ENCODE data around the gene SCAPER. TPM values are rescaled to one million over a fixed set of nuclear protein-coding genes. Genes with fewer than 3 reads are reported as not detected.

The SCAPER gene
- total RNA-seq, 1 donor from 2014 or later: 56.9 TPM

- H3K4me1 ChIP-seq (ENCODE audit: control insufficient read depth in 3 of 3, insufficient read depth in 3 of 3, low read length in 3 of 3): peaks cover 0 to 2% (median 0%) of the 10 kb centered on the region in 3 donors
- H3K36me3 ChIP-seq (ENCODE audit: control insufficient read depth in 3 of 3, insufficient read depth in 3 of 3, low read length in 3 of 3): peaks cover 5 to 11% (median 7%) of the 10 kb centered on the region in 3 donors
- H3K27ac ChIP-seq (ENCODE audit: low read depth, low read length): no peak overlapping the region
- H3K4me3 ChIP-seq (ENCODE audit: low read length in 3 of 3): no peak overlapping the region
- no peaks in the 10 kb centered on the region for H3K27me3 ChIP-seq (ENCODE audit: control insufficient read depth in 3 of 3, insufficient read depth in 3 of 3, low read length in 3 of 3)
- H3K9me3 ChIP-seq (ENCODE audit: control insufficient read depth in 3 of 3, low read length in 3 of 3): no peaks in the 10 kb centered on the region
- no peak overlapping the region for H3K9ac ChIP-seq (ENCODE audit: low read depth in 1 of 3, low read length in 3 of 3)
Measured at GRCh38 chr15:76803049-76803571, 102.0 kb downstream of the SCAPER start.

GRCh38 chr15:76802411-76802810, 102.7 kb downstream of the SCAPER start:
- Histone ChIP-seq H3K9ac (ENCODE audit: low read depth in 1 of 3, low read length in 3 of 3) (no peak overlapping the region), H3K36me3 (ENCODE audit: control insufficient read depth in 3 of 3, insufficient read depth in 3 of 3, low read length in 3 of 3) (peaks cover 5 to 11% (median 7%) of the 10 kb centered on the region in 3 donors), H3K27me3 (ENCODE audit: control insufficient read depth in 3 of 3, insufficient read depth in 3 of 3, low read length in 3 of 3) (no peaks in the 10 kb centered on the region)

DNA sequence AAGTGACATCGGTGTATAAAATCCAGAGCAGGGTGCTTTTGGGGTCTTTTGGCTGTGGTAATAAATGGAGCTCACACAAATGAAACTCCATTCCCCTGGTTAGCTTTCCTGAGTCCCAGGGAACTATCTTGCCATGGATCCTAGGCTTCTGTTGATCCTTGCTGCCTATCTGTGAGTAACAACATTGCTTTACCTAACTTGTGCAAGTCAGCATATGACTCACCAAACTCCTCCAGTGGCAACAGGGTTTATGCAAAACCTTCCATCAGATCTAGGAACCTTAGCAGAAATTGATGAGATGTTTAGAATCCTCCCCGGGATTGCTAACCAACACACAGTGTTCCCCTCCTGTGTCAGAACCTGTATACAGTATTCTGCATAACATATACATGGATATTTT, 105.4 kb downstream of the SCAPER start:
- Histone ChIP-seq H3K4me1 (ENCODE audit: control insufficient read depth in 3 of 3, insufficient read depth in 3 of 3, low read length in 3 of 3) (peaks cover 0 to 3% (median 2%) of the 10 kb centered on the region in 3 donors), H3K4me3 (ENCODE audit: low read length in 3 of 3) (no peak overlapping the region), H3K9ac (ENCODE audit: low read depth in 1 of 3, low read length in 3 of 3) (no peak overlapping the region), H3K36me3 (ENCODE audit: control insufficient read depth in 3 of 3, insufficient read depth in 3 of 3, low read length in 3 of 3) (peaks cover 7 to 15% (median 7%) of the 10 kb centered on the region in 3 donors), H3K9me3 (ENCODE audit: control insufficient read depth in 3 of 3, low read length in 3 of 3) (no peaks in the 10 kb centered on the region), H3K27me3 (ENCODE audit: control insufficient read depth in 3 of 3, insufficient read depth in 3 of 3, low read length in 3 of 3) (no peaks in the 10 kb centered on the region), H3K27ac (ENCODE audit: low read depth, low read length) (no peak overlapping the region)

More at GRCh38 chr15:76802411-76802810, 102.7 kb downstream of the SCAPER start:
- H3K27ac ChIP-seq (ENCODE audit: low read depth, low read length): no peak overlapping the region
- peaks cover 0 to 3% (median 2%) of the 10 kb centered on the region in 3 donors for H3K4me1 ChIP-seq (ENCODE audit: control insufficient read depth in 3 of 3, insufficient read depth in 3 of 3, low read length in 3 of 3)
- H3K9me3 ChIP-seq (ENCODE audit: control insufficient read depth in 3 of 3, low read length in 3 of 3): no peaks in the 10 kb centered on the region
- no peak overlapping the region for H3K4me3 ChIP-seq (ENCODE audit: low read length in 3 of 3)

DNA sequence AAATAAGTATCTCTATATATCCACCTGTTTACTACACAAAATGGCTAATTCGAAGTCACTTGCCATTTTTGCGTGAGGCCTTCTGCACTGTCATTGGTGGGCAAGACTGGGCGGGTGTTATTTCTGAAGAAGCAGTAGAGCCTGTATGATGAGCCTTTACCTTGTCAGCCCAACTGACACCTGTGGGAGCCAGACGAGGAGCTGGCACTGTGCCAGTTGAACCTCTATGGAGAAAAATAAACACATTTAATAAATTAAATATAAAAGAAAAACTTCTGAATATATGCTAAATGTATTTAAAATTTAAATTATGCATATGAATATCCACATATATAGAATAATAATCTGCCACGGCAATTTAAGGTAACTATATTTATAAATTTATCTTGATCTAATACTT, 109.9 kb downstream of the SCAPER start:
- no peak overlapping the region for H3K27ac ChIP-seq (ENCODE audit: low read depth, low read length)
- no peaks in the 10 kb centered on the region for H3K9me3 ChIP-seq (ENCODE audit: control insufficient read depth in 3 of 3, low read length in 3 of 3)
- no peak overlapping the region for H3K9ac ChIP-seq (ENCODE audit: low read depth in 1 of 3, low read length in 3 of 3)
- H3K36me3 ChIP-seq (ENCODE audit: control insufficient read depth in 3 of 3, insufficient read depth in 3 of 3, low read length in 3 of 3): peaks cover 10 to 26% (median 14%) of the 10 kb centered on the region in 3 donors
- H3K27me3 ChIP-seq (ENCODE audit: control insufficient read depth in 3 of 3, insufficient read depth in 3 of 3, low read length in 3 of 3): no peaks in the 10 kb centered on the region
- no peak overlapping the region for H3K4me3 ChIP-seq (ENCODE audit: low read length in 3 of 3)
- H3K4me1 ChIP-seq (ENCODE audit: control insufficient read depth in 3 of 3, insufficient read depth in 3 of 3, low read length in 3 of 3): peaks cover 0 to 3% (median under 1%) of the 10 kb centered on the region in 3 donors

GRCh38 chr15:76793162-76793561, 112.0 kb downstream of the SCAPER start:
- Histone ChIP-seq H3K27ac (ENCODE audit: low read depth, low read length) (no peak overlapping the region), H3K36me3 (ENCODE audit: control insufficient read depth in 3 of 3, insufficient read depth in 3 of 3, low read length in 3 of 3) (peaks cover 7 to 20% (median 13%) of the 10 kb centered on the region in 3 donors), H3K4me1 (ENCODE audit: control insufficient read depth in 3 of 3, insufficient read depth in 3 of 3, low read length in 3 of 3) (peaks cover 0 to 3% (median 0%) of the 10 kb centered on the region in 3 donors), H3K27me3 (ENCODE audit: control insufficient read depth in 3 of 3, insufficient read depth in 3 of 3, low read length in 3 of 3) (no peaks in the 10 kb centered on the region), H3K9me3 (ENCODE audit: control insufficient read depth in 3 of 3, low read length in 3 of 3) (no peaks in the 10 kb centered on the region), H3K9ac (ENCODE audit: low read depth in 1 of 3, low read length in 3 of 3) (no peak overlapping the region), H3K4me3 (ENCODE audit: low read length in 3 of 3) (no peak overlapping the region)

- Histone ChIP-seq H3K27ac (ENCODE audit: low read depth, low read length) (no peak overlapping the region), H3K27me3 (ENCODE audit: control insufficient read depth in 3 of 3, insufficient read depth in 3 of 3, low read length in 3 of 3) (no peaks in the 10 kb centered on the region), H3K4me1 (ENCODE audit: control insufficient read depth in 3 of 3, insufficient read depth in 3 of 3, low read length in 3 of 3) (no peaks in the 10 kb centered on the region), H3K4me3 (ENCODE audit: low read length in 3 of 3) (no peak overlapping the region), H3K9me3 (ENCODE audit: control insufficient read depth in 3 of 3, low read length in 3 of 3) (no peaks in the 10 kb centered on the region), H3K9ac (ENCODE audit: low read depth in 1 of 3, low read length in 3 of 3) (no peak overlapping the region), H3K36me3 (ENCODE audit: control insufficient read depth in 3 of 3, insufficient read depth in 3 of 3, low read length in 3 of 3) (peaks cover 7 to 20% (median 13%) of the 10 kb centered on the region in 3 donors)
Measured at GRCh38 chr15:76791511-76791910, 113.6 kb downstream of the SCAPER start.

- Histone ChIP-seq H3K9me3 (ENCODE audit: control insufficient read depth in 3 of 3, low read length in 3 of 3) (no peaks in the 10 kb centered on the region), H3K9ac (ENCODE audit: low read depth in 1 of 3, low read length in 3 of 3) (no peak overlapping the region), H3K27me3 (ENCODE audit: control insufficient read depth in 3 of 3, insufficient read depth in 3 of 3, low read length in 3 of 3) (no peaks in the 10 kb centered on the region), H3K4me1 (ENCODE audit: control insufficient read depth in 3 of 3, insufficient read depth in 3 of 3, low read length in 3 of 3) (no peaks in the 10 kb centered on the region), H3K27ac (ENCODE audit: low read depth, low read length) (no peak overlapping the region), H3K4me3 (ENCODE audit: low read length in 3 of 3) (no peak overlapping the region), H3K36me3 (ENCODE audit: control insufficient read depth in 3 of 3, insufficient read depth in 3 of 3, low read length in 3 of 3) (peaks cover 0 to 3% (median 0%) of the 10 kb centered on the region in 3 donors)
Measured at GRCh38 chr15:76787273-76787672, 117.9 kb downstream of the SCAPER start.

GRCh38 chr15:76776969-76777368, 128.2 kb downstream of the SCAPER start:
- no peak overlapping the region for H3K27ac ChIP-seq (ENCODE audit: low read depth, low read length)
- H3K4me1 ChIP-seq (ENCODE audit: control insufficient read depth in 3 of 3, insufficient read depth in 3 of 3, low read length in 3 of 3): no peaks in the 10 kb centered on the region
- H3K36me3 ChIP-seq (ENCODE audit: control insufficient read depth in 3 of 3, insufficient read depth in 3 of 3, low read length in 3 of 3): peaks cover 2 to 9% (median 6%) of the 10 kb centered on the region in 3 donors
- no peaks in the 10 kb centered on the region for H3K27me3 ChIP-seq (ENCODE audit: control insufficient read depth in 3 of 3, insufficient read depth in 3 of 3, low read length in 3 of 3)
- no peak overlapping the region for H3K9ac ChIP-seq (ENCODE audit: low read depth in 1 of 3, low read length in 3 of 3)
- H3K9me3 ChIP-seq (ENCODE audit: control insufficient read depth in 3 of 3, low read length in 3 of 3): no peaks in the 10 kb centered on the region
- no peak overlapping the region for H3K4me3 ChIP-seq (ENCODE audit: low read length in 3 of 3)

DNA sequence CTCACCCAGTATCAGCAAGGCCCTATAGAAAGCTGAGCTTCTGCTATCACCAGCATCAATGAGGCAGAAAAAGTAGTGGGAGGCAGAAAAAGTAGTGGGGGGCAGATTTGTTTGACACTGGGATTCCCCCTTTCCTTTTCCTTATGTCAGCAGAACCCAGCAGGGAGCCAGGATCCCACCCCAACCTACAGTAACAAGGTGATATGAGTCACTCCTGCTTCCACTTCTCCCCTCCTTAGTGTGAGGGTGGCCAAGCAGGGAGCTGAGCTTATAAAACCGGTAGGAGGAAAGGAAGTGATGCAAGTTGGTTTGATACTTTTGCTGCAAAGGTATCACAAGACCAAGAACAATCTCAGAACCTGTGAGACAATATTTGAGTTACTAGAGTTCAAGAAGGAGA, 128.7 kb downstream of the SCAPER start:
- H3K27me3 ChIP-seq (ENCODE audit: control insufficient read depth in 3 of 3, insufficient read depth in 3 of 3, low read length in 3 of 3): no peaks in the 10 kb centered on the region
- no peak overlapping the region for H3K27ac ChIP-seq (ENCODE audit: low read depth, low read length)
- no peak overlapping the region for H3K4me3 ChIP-seq (ENCODE audit: low read length in 3 of 3)
- no peak overlapping the region for H3K9ac ChIP-seq (ENCODE audit: low read depth in 1 of 3, low read length in 3 of 3)
- H3K36me3 ChIP-seq (ENCODE audit: control insufficient read depth in 3 of 3, insufficient read depth in 3 of 3, low read length in 3 of 3): peaks cover 2 to 9% (median 6%) of the 10 kb centered on the region in 3 donors
- H3K4me1 ChIP-seq (ENCODE audit: control insufficient read depth in 3 of 3, insufficient read depth in 3 of 3, low read length in 3 of 3): no peaks in the 10 kb centered on the region
- no peaks in the 10 kb centered on the region for H3K9me3 ChIP-seq (ENCODE audit: control insufficient read depth in 3 of 3, low read length in 3 of 3)

- Histone ChIP-seq H3K4me1 (ENCODE audit: control insufficient read depth in 3 of 3, insufficient read depth in 3 of 3, low read length in 3 of 3) (no peaks in the 10 kb centered on the region), H3K9me3 (ENCODE audit: control insufficient read depth in 3 of 3, low read length in 3 of 3) (no peaks in the 10 kb centered on the region), H3K27ac (ENCODE audit: low read depth, low read length) (no peak overlapping the region), H3K36me3 (ENCODE audit: control insufficient read depth in 3 of 3, insufficient read depth in 3 of 3, low read length in 3 of 3) (peaks cover 0 to 8% (median 0%) of the 10 kb centered on the region in 3 donors), H3K27me3 (ENCODE audit: control insufficient read depth in 3 of 3, insufficient read depth in 3 of 3, low read length in 3 of 3) (no peaks in the 10 kb centered on the region), H3K9ac (ENCODE audit: low read depth in 1 of 3, low read length in 3 of 3) (no peak overlapping the region), H3K4me3 (ENCODE audit: low read length in 3 of 3) (no peak overlapping the region)
Measured at GRCh38 chr15:76773234-76773633, 131.9 kb downstream of the SCAPER start.
